ENCODE measurements around the gene CERS1.

GRCh38 chr19:18940769-18941627 is 45.0 kb upstream of the CERS1 start, which contains the start of gene HOMER3:
- no peak for TF ChIP-seq ZNF274 (IDR thresholded peaks at IDR 0.05; ENCODE audit: low read depth, low read length)
- TF ChIP-seq YY1 (IDR thresholded peaks at IDR 0.05; ENCODE audit: insufficient read depth, insufficient read length): no peak

All from NT2/D1 (cell line).